Activated naive CD8-positive, alpha-beta T cell treated with anti-CD3 and anti-CD28 coated beads, Interleukin-2, amount 10 ng/mL, durations not matched to agents 7 days and 5 days (primary cell): Measurements from ENCODE around the gene TRABD2A. TPM values are rescaled to one million over a fixed set of nuclear protein-coding genes. Genes with fewer than 3 reads are reported as not detected.
A peak's percentile ranks its signal among the peaks of the same experiment; 100 is the strongest.
"Not testable (repeated sequence)": the region's sequence is repeated elsewhere in the genome, so short reads cannot be mapped to it uniquely, and the experiment has no call there.

Source experiments
- ATAC-seq: fragments of 150-1000 bp; cut with Tn5 transposase; one replicate; pipeline ENCODE4 v1.10.0; 2021; ENCODE audit warnings: low read depth, moderate library complexity
- POLR2A ChIA-PET: fragments of 350-600 bp; sonication (Branson Sonifier 250); formaldehyde crosslinking; loops from one replicate; lab custom pipeline; 2021; ENCODE audit warnings: antibody characterized with exemption; lab: Charles Lee
- DNase-seq: peaks from one replicate; pipeline ENCODE4 v3.0.0; 2021
- H3K27ac Mint-ChIP-seq: one replicate; pipeline ENCODE4 v1.8.0; 2022; ENCODE audit warnings: mild to moderate bottlenecking, mixed read lengths
- H3K27me3 Mint-ChIP-seq: one replicate; pipeline ENCODE4 v1.8.0; 2022; ENCODE audit warnings: mild to moderate bottlenecking, moderate library complexity, mixed read lengths
- H3K36me3 Mint-ChIP-seq: one replicate; pipeline ENCODE4 v1.8.0; 2021; ENCODE audit warnings: mild to moderate bottlenecking, mixed read lengths
- H3K4me1 Mint-ChIP-seq: one replicate; pipeline ENCODE4 v1.8.0; 2021; ENCODE audit warnings: mixed read lengths
- H3K4me3 Mint-ChIP-seq: one replicate; pipeline ENCODE4 v1.8.0; 2022; ENCODE audit warnings: mild to moderate bottlenecking, moderate library complexity, mixed read lengths
- H3K9me3 Mint-ChIP-seq: one replicate; pipeline ENCODE4 v1.8.0; 2021; ENCODE audit warnings: mixed read lengths
- total RNA-seq, 2 experiments: library from RNA; stranded (reverse); gene quantifications; one replicate each; pipeline ENCODE4 v1.2.3, GENCODE V29; 2021

TRABD2A gene
- total RNA-seq, 2 experiments from 2014 or later = 81.1 to 85.5 TPM

DNA sequence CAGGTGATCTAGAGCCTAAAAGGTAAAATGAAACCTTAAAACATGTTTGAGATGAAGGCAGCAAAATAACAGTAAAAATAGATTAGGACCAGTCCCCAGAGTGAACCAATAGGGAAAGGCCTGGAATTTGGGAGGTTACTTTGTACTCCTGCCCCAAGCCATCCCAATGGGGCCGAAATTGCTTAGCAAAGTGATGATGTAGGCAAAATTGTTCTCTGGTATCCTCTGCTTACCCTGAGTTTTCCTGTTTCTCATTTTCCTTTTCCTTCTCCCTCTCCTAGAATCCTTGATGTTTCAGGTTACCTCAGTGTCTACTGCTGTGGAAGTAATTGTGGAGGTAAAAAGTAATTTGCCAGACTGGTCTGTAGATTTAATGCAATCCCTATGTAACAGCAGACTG lies 92.9 kb downstream of the TRABD2A start:
- no peak for DNase-seq
- no peaks in the 10 kb centered on the region for H3K27me3 Mint-ChIP-seq
- ATAC-seq = no peak
- H3K4me3 Mint-ChIP-seq = no peak overlapping the region
- H3K4me1 Mint-ChIP-seq = peaks cover 21% of the 10 kb centered on the region
- peaks cover 3% of the 10 kb centered on the region for H3K9me3 Mint-ChIP-seq
- H3K36me3 Mint-ChIP-seq = peaks cover 23% of the 10 kb centered on the region
- POLR2A ChIA-PET = no interaction called here
- no peak overlapping the region for H3K27ac Mint-ChIP-seq

DNA sequence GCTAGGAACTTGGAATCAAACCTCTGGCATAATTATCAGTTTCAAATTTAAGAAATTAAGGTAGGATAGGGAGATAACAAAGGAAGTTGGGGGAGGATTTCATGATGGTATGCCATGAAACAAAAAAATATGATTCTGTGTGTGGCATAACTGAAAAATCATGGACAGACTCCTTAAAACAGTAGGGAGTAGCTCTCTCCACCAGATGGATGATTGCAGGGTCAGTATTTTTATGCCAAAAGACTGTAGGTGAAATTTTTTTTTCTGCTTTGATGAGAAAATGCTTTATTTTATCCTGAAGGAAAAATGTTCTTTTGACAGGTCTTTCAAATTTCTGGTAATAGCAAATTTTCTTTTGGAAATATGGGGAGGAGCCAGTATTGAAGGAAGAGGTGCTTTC lies 94.3 kb downstream of the TRABD2A start:
- DNase-seq (no peak), ATAC-seq (no peak)
- H3K27ac Mint-ChIP-seq = no peak overlapping the region
- no peaks in the 10 kb centered on the region for H3K27me3 Mint-ChIP-seq
- POLR2A ChIA-PET = no interaction called here
- no peak overlapping the region for H3K4me3 Mint-ChIP-seq
- H3K36me3 Mint-ChIP-seq = peaks cover 22% of the 10 kb centered on the region
- H3K9me3 Mint-ChIP-seq = peaks cover 1% of the 10 kb centered on the region
- peaks cover 32% of the 10 kb centered on the region for H3K4me1 Mint-ChIP-seq

DNA sequence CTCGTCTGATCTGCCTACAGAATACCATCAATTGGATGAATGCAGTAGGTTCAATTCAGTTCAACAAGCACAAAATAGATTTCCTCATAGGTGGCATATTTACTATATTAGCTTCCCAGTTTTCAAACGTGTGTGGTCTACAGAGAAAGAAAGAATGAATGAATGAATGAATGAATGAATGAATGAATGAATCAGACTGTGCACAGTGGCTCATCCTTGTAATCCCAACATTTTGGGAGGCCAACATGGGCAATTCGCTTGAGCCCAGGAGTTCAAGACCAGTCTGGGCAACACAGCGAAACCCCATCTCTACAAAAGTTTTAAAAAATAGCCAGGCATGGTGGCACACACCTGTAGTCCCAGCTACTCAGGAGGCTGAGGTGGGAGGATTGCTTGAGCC lies 94.9 kb downstream of the TRABD2A start:
- no peaks in the 10 kb centered on the region for H3K27me3 Mint-ChIP-seq
- ATAC-seq (no peak), DNase-seq (no peak)
- H3K9me3 Mint-ChIP-seq = peaks cover 1% of the 10 kb centered on the region
- H3K27ac Mint-ChIP-seq = no peak overlapping the region
- H3K36me3 Mint-ChIP-seq = peaks cover 24% of the 10 kb centered on the region
- H3K4me1 Mint-ChIP-seq = peaks cover 39% of the 10 kb centered on the region
- POLR2A ChIA-PET = no interaction called here
- H3K4me3 Mint-ChIP-seq = no peak overlapping the region

DNA sequence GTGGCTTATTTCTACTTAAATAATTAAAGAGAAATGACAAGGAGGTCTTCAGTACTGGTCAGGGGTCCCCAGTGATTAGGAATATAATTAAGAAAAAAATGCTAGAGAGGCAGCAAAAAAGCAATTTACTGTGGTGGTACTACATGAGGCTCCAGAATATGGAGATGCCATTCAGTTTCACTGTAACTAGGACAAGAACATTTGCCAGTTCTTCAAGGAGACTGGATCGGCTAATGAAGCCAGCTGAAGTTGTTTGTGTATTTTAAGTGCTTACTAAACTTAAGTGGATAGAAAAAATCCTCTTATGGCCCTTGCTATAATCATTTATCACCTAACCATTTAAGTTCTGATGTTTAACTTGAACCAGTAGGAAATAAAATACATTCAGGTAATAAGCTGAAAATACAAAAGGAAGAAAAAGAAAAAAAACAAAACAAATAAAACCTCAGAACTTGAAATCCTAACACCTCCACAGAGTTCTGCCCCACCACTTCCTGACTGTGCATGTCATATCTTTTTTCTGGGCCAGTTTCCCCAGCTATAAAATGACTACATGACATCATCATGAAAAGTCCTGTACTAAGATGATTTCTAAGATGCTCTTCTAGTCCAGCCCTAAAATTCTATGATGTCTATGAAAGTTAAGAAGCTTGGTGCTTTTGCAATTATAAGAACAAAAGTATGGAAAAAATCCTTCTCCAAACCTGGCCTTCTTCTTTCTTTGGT lies 98.0 kb downstream of the TRABD2A start:
- no peaks in the 10 kb centered on the region for H3K27me3 Mint-ChIP-seq
- POLR2A ChIA-PET = interaction anchor here (0.7 to 2.3 kb wide), 11 partner anchors 21 to 132 kb away, joined by 3 to 11 read pairs (median 3); partner anchors contain the start of gene TRABD2A
- peak overlapping the region; percentile 93 for H3K27ac Mint-ChIP-seq
- ATAC-seq = peak; percentile 69
- H3K9me3 Mint-ChIP-seq = peaks cover 8% of the 10 kb centered on the region
- H3K4me1 Mint-ChIP-seq = peaks cover 59% of the 10 kb centered on the region
- peaks cover 39% of the 10 kb centered on the region for H3K36me3 Mint-ChIP-seq
- DNase-seq = no peak
- H3K4me3 Mint-ChIP-seq = peak overlapping the region; percentile 71

DNA sequence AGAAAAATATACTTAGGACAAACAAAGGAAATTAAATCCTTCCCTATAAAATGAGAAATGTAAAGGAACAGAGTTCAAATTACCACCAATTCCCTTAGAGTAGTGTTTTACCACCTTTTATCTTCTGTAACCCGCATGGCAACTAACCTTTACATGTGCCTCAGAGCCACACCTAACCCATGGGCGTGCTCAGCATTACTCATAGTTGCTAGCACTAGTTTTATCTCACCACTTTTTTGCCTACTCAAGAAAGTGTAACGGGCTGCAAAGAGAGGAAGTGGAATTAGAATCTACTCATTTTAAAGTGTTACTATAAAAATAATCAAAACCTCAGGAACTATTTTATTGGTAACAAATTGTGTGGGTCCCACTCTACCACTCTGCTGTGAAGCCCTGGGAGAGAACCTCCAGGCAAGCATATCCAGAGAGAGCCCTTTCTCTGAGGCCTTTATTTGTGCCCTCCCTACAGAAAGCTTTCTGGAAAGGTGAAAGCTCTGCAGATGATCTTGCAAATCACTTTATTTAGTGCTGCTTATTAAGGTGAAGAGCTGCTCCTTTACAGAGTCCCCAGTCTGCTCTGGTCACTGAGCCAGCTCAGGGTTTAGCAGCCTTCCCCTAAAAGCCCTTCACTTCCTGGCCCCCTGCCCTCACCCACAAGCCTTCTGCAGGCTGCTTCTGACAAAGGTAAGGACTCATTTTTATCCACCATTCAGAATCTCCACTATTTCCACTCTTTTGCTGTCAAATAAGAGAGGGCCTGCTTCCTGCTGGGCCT lies 98.8 kb downstream of the TRABD2A start:
- POLR2A ChIA-PET = interaction anchor here (0.7 to 2.3 kb wide), 8 partner anchors 41 to 131 kb away, joined by 3 to 11 read pairs (median 5); no protein-coding TSS in a partner anchor
- peak overlapping the region; percentile 71 for H3K4me3 Mint-ChIP-seq

DNA sequence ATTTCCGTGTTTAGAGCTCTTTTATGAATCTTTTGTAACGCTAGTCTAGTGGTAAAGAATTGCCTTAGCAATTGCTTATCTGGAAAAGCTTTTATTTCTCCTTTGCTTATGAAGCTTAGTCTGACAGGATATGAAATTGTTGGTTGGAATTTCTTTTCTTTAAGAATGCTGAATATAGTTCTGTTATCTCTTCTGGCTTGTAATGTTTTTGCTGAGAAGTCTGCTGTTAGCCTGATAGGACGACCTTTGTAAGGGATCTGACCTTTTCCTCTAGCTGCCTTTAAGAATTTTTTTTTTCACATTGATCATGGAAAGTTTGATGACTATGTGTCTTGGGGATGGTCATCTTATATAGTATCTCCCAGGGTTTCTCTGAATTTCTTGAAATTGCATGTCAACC lies 101.1 kb downstream of the TRABD2A start:
- DNase-seq = no peak
- POLR2A ChIA-PET = interaction anchor here (1.2 kb wide), 1 partner anchor 38 kb away, joined by 3 read pairs; no protein-coding TSS in a partner anchor
- H3K9me3 Mint-ChIP-seq = peaks cover 24% of the 10 kb centered on the region
- no peak for ATAC-seq
- peaks cover 43% of the 10 kb centered on the region for H3K36me3 Mint-ChIP-seq
- H3K4me1 Mint-ChIP-seq = peaks cover 54% of the 10 kb centered on the region
- H3K4me3 Mint-ChIP-seq = no peak overlapping the region
- H3K27ac Mint-ChIP-seq = no peak overlapping the region
- no peaks in the 10 kb centered on the region for H3K27me3 Mint-ChIP-seq

More for the DNA sequence above, 98.8 kb downstream of the TRABD2A start:
- Mint-ChIP-seq H3K27ac (peak overlapping the region; percentile 93), H3K36me3 (peaks cover 38% of the 10 kb centered on the region), H3K4me1 (peaks cover 59% of the 10 kb centered on the region), H3K9me3 (peaks cover 11% of the 10 kb centered on the region), H3K27me3 (no peaks in the 10 kb centered on the region)
- DNase-seq = peak; percentile 48
- peak; percentile 93 for ATAC-seq

DNA sequence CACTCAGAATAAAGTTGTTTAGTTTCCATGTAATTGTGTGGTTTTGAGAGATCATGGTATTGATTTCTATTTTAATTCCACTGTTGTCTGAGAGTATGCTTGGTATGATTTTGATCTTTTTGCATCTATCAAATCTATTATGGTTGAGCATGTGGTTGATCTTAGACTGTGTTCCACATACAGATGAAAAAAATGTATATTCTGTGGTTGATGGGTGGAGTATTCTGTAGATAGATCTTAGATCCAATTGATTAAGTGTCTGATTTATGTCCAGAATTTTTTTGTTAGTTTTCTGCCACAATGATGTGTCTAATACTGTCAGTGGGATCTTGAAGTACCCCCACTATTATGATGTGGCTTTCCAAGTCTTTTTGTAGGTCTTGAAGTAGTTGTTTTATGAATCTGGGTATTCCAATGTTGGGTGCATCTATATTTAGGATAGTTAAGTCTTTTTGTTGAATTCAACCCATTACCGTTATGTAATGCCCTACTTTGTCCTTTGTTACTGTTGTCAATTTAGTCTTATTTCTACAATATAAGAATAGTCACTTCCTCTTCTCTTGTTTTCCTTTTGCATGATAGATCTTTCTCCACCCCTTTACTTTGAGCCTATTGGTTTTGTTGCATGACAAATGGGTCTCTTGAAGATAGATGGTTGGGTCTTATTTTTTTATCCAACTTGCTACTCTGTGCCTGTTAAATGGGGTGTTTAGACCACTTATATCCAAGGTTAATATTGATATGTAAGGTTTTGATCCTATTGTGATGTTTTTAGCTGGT lies 101.8 kb downstream of the TRABD2A start:
- Mint-ChIP-seq H3K9me3 (peaks cover 29% of the 10 kb centered on the region), H3K4me1 (peaks cover 48% of the 10 kb centered on the region), H3K36me3 (peaks cover 42% of the 10 kb centered on the region), H3K27ac (peak overlapping the region; percentile 7), H3K27me3 (no peaks in the 10 kb centered on the region), H3K4me3 (no peak overlapping the region)
- DNase-seq (no peak), ATAC-seq (no peak)
- POLR2A ChIA-PET = no interaction called here

DNA sequence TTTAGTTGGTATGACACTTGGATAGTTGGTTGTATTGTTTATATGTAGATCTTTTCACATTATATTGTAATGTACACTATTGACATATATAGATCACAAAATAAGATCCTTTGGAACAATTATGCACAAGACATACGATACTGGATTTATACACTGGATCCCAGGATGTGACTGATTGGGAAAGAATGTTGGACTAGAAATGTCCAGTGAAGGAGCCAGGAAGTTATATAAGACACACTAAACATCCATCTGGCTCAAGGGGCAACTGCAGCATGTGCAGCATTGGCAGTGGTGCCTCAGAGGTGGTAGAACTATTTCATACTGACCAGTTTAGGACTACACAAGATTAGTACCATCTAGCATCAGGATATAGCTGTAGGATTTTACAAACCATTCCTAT lies 104.9 kb downstream of the TRABD2A start:
- Mint-ChIP-seq H3K4me3 (no peak overlapping the region), H3K4me1 (peaks cover 21% of the 10 kb centered on the region), H3K36me3 (peaks cover 53% of the 10 kb centered on the region), H3K27me3 (no peaks in the 10 kb centered on the region), H3K9me3 (peaks cover 41% of the 10 kb centered on the region), H3K27ac (no peak overlapping the region)
- no peak for ATAC-seq
- POLR2A ChIA-PET = no interaction called here
- no peak for DNase-seq

DNA sequence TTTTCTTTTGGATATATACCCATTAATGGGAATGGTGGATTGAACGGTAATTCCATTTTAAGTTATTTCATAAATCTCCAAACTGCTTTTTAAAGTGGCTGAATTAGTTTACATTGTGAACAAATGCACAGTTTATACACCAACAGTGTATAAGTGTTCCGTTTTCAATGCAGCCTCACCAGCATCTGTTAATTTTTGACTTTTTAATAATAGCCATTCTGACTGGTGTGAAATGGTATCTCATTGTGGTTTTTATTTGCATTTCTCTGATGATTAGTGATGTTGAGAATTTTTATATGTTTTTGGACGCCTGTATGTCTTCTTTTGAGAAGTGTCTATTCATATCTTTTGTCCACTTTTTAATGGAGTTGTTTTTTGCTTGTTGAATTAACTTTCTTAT lies 107.3 kb downstream of the TRABD2A start:
- DNase-seq, ATAC-seq, POLR2A ChIA-PET, H3K4me1 Mint-ChIP-seq, H3K4me3 Mint-ChIP-seq, H3K27me3 Mint-ChIP-seq, H3K27ac Mint-ChIP-seq: not testable (repeated sequence)
- Mint-ChIP-seq H3K9me3 (peaks cover 38% of the 10 kb centered on the region), H3K36me3 (peaks cover 41% of the 10 kb centered on the region)

Other genes starting within 250 kb of the TRABD2A start
- 1,000 to 10,000 TPM; 4,217 to 4,653 TPM for gene TMSB10, start 24.6 kb upstream of the TRABD2A start, total RNA-seq
- gene KCMF1, start 90.1 kb upstream of the TRABD2A start, total RNA-seq = 10 to 100 TPM; 79.3 to 81.0 TPM